PFSK-1 (cell line): Measurements from ENCODE around the gene HAS3.

Experiments
- FOXP2 ChIP-seq: optimal IDR thresholded peaks from 2 replicates; pipeline ENCODE3; 2011; ENCODE audit warnings: borderline replicate concordance, control low read depth, inconsistent platforms; ENCODE audit not compliant: insufficient read depth; ENCODE audit errors: extremely low read length, extremely low read depth
- POLR2AphosphoS5 ChIP-seq: IDR thresholded peaks from 2 replicates; pipeline ENCODE4 v1.6.1; 2012; ENCODE audit warnings: low read depth, mild to moderate bottlenecking, control low read depth, low read length, moderate library complexity
- REST ChIP-seq, 2 experiments: IDR thresholded peaks; 2 replicates each; pipeline versions ENCODE4 v1.6.1 to v1.8.0; 2011 to 2012; ENCODE audit warnings: low read depth in 2 of 2, low read length in 2 of 2, control low read depth in 1 of 2, inconsistent platforms in 1 of 2, mild to moderate bottlenecking in 1 of 2, moderate library complexity in 1 of 2; ENCODE audit not compliant: insufficient read depth in 1 of 2
- SIN3A ChIP-seq: IDR thresholded peaks from 2 replicates; pipeline ENCODE4 v1.6.1; 2012; ENCODE audit warnings: mild to moderate bottlenecking, low read length, moderate library complexity, borderline replicate concordance; ENCODE audit not compliant: insufficient read depth
- TAF1 ChIP-seq: IDR thresholded peaks from 2 replicates; pipeline ENCODE4 v1.6.1; 2012; ENCODE audit warnings: low read length, control low read depth, borderline replicate concordance; ENCODE audit not compliant: insufficient read depth

HAS3 gene

GRCh38 chr16:69157196-69157595, 51.7 kb downstream of the HAS3 start:
- no peak for TF ChIP-seq FOXP2

- TF ChIP-seq FOXP2 (no peak), TAF1 (no peak), SIN3A (no peak), POLR2AphosphoS5 (no peak), REST (IDR thresholded peaks at IDR 0.05; ENCODE audit: insufficient read depth in 1 of 2, low read depth in 2 of 2, low read length in 2 of 2) (no peak)
Measured at GRCh38 chr16:69160192-69160591, 54.7 kb downstream of the HAS3 start.

- no peak for TF ChIP-seq SIN3A
- TF ChIP-seq REST (IDR thresholded peaks at IDR 0.05; ENCODE audit: insufficient read depth in 1 of 2, low read depth in 2 of 2, low read length in 2 of 2), result no peak
- no peak for TF ChIP-seq POLR2AphosphoS5
- no peak for TF ChIP-seq FOXP2
- no peak for TF ChIP-seq TAF1
Measured at GRCh38 chr16:69165584-69165983, 60.1 kb downstream of the HAS3 start.

GRCh38 chr16:69166221-69166833, 60.9 kb downstream of the HAS3 start:
- no peak for TF ChIP-seq FOXP2
- TF ChIP-seq POLR2AphosphoS5, result no peak
- TF ChIP-seq SIN3A, result no peak
- no peak for TF ChIP-seq TAF1
- no peak for TF ChIP-seq REST (IDR thresholded peaks at IDR 0.05; ENCODE audit: insufficient read depth in 1 of 2, low read depth in 2 of 2, low read length in 2 of 2)

- TF ChIP-seq SIN3A (no peak), POLR2AphosphoS5 (no peak)
Measured at GRCh38 chr16:69166946-69167930, 61.8 kb downstream of the HAS3 start.
